GM23338 (cell line): ENCODE data around the gene P4HA3. TPM values are rescaled to one million over a fixed set of nuclear protein-coding genes. Genes with fewer than 3 reads are reported as not detected.

Experiments
- ATAC-seq: fragments of 200-7000 bp; cut with Tn5 transposase; 3 replicates; pipeline ENCODE4 v1.9.1; 2020
- DNase-seq: peaks from one replicate; pipeline ENCODE4 v3.0.0-alpha.2; 2015; ENCODE audit warnings: low spot score
- H2AFZ ChIP-seq: fragments of 200-600 bp; sonication (generic); 2 replicates; pipeline ENCODE4 v1.8.0; 2016; ENCODE audit warnings: antibody characterized with exemption, mild to moderate bottlenecking, moderate library complexity
- H3F3A ChIP-seq: fragments of 200-600 bp; sonication (generic); replicated peaks from 2 replicates; pipeline ENCODE4 v1.8.0; 2017; ENCODE audit warnings: antibody characterized with exemption, mixed run types, low read depth
- H3K27ac ChIP-seq: fragments of 200-600 bp; sonication (generic); 2 replicates; pipeline ENCODE4 v1.6.1; 2016; ENCODE audit warnings: low read depth
- H3K27me3 ChIP-seq: fragments of 200-600 bp; sonication (generic); 2 replicates; pipeline ENCODE4 v1.8.0; 2016; ENCODE audit warnings: mild to moderate bottlenecking, mixed run types, moderate library complexity; ENCODE audit not compliant: insufficient read depth
- H3K36me3 ChIP-seq: fragments of 200-600 bp; sonication (generic); 2 replicates; pipeline ENCODE4 v1.8.0; 2016; ENCODE audit warnings: mild to moderate bottlenecking; ENCODE audit not compliant: insufficient read depth
- H3K4me1 ChIP-seq: fragments of 200-600 bp; sonication (generic); 2 replicates; pipeline ENCODE4 v1.8.0; 2016; ENCODE audit warnings: mild to moderate bottlenecking, moderate library complexity; ENCODE audit not compliant: insufficient read depth
- H3K4me2 ChIP-seq: fragments of 200-600 bp; sonication (generic); 2 replicates; pipeline ENCODE4 v1.7.1; 2017; ENCODE audit warnings: mixed run types
- H3K4me3 ChIP-seq: fragments of 200-600 bp; sonication (generic); 2 replicates; pipeline ENCODE4 v1.6.1; 2016; ENCODE audit warnings: mixed run types
- H3K79me2 ChIP-seq: fragments of 200-600 bp; sonication (generic); replicated peaks from 2 replicates; pipeline ENCODE4 v1.8.0; 2017; ENCODE audit warnings: mild to moderate bottlenecking; ENCODE audit not compliant: insufficient read depth
- H3K9me2 ChIP-seq: fragments of 200-600 bp; sonication (generic); 2 replicates; pipeline ENCODE4 v1.8.0; 2017; ENCODE audit not compliant: insufficient read depth
- H4K20me1 ChIP-seq: fragments of 200-600 bp; sonication (generic); replicated peaks from 2 replicates; pipeline ENCODE4 v1.8.0; 2017; ENCODE audit warnings: mild to moderate bottlenecking; ENCODE audit not compliant: insufficient read depth
- H3K27ac Mint-ChIP-seq: 2 replicates; pipeline ENCODE4 v1.8.0; 2020; ENCODE audit warnings: inconsistent platforms, mild to moderate bottlenecking, moderate library complexity, mixed read lengths
- H3K27me3 Mint-ChIP-seq: 3 replicates; pipeline ENCODE4 v1.8.0; 2022; ENCODE audit warnings: low read depth, mild to moderate bottlenecking, moderate library complexity, mixed read lengths, inconsistent platforms; ENCODE audit not compliant: insufficient read depth, poor library complexity
- H3K36me3 Mint-ChIP-seq: 3 replicates; pipeline ENCODE4 v1.8.0; 2021; ENCODE audit warnings: low read depth, mild to moderate bottlenecking, inconsistent platforms, moderate library complexity, mixed read lengths
- H3K4me1 Mint-ChIP-seq: 3 replicates; pipeline ENCODE4 v1.8.0; 2020; ENCODE audit warnings: mild to moderate bottlenecking, inconsistent platforms, mixed read lengths
- H3K4me3 Mint-ChIP-seq: 3 replicates; pipeline ENCODE4 v1.8.0; 2021; ENCODE audit warnings: moderate library complexity, mild to moderate bottlenecking, inconsistent platforms, mixed read lengths
- H3K9me3 Mint-ChIP-seq: 3 replicates; pipeline ENCODE4 v1.8.0; 2020; ENCODE audit warnings: moderate library complexity, mild to moderate bottlenecking, inconsistent platforms, mixed read lengths
- CREB1 ChIP-seq: fragments of 250-450 bp; sonication (Bioruptor Pico); IDR thresholded peaks from 2 replicates; pipeline ENCODE4 v1.5.0; 2020; ENCODE audit warnings: low read depth, mild to moderate bottlenecking, moderate library complexity
- EZH2 ChIP-seq: fragments of 200-600 bp; sonication (generic); IDR thresholded peaks from one replicate; pipeline ENCODE4 v1.8.0; 2017; ENCODE audit warnings: antibody characterized with exemption, mild to moderate bottlenecking, low read depth; ENCODE audit not compliant: unreplicated experiment
- EZH2phosphoT487 ChIP-seq: fragments of 200-600 bp; sonication (generic); IDR thresholded peaks from one replicate; pipeline ENCODE4 v1.8.1; 2018; ENCODE audit warnings: antibody characterized with exemption; ENCODE audit not compliant: unreplicated experiment
- JUNB ChIP-seq: IDR thresholded peaks from one replicate; pipeline ENCODE4 v1.6.1; 2016; ENCODE audit warnings: antibody characterized with exemption; ENCODE audit not compliant: unreplicated experiment
- NANOG ChIP-seq: IDR thresholded peaks from 2 replicates; pipeline ENCODE4 v1.6.1; 2016; ENCODE audit warnings: antibody characterized with exemption, borderline replicate concordance
- POLR2AphosphoS5 ChIP-seq: IDR thresholded peaks from 2 replicates; pipeline ENCODE4 v1.6.1; 2016; ENCODE audit warnings: antibody characterized with exemption, low read depth
- STAT1 ChIP-seq: IDR thresholded peaks from one replicate; pipeline ENCODE4 v1.6.1; 2016; ENCODE audit warnings: antibody characterized with exemption; ENCODE audit not compliant: unreplicated experiment
- ZNF114 ChIP-seq: fragments of 250-450 bp; sonication (Bioruptor Pico); IDR thresholded peaks from 2 replicates; pipeline ENCODE4 v1.5.0; 2020; ENCODE audit warnings: mild to moderate bottlenecking, moderate library complexity
- ZNF331 ChIP-seq: fragments of 250-450 bp; sonication (Bioruptor Pico); IDR thresholded peaks from 2 replicates; pipeline ENCODE4 v1.5.0; 2020; ENCODE audit warnings: low read depth, mild to moderate bottlenecking, moderate library complexity
- polyA plus RNA-seq: library from polyadenylated mRNA; unstranded; fragments of >200 nt; fragmentation: Nextera tagmentation; extraction: Ambion mirVana; gene quantifications from 2 replicates; pipeline ENCODE4 v1.2.1, GENCODE V29; 2016
- total RNA-seq: library from RNA; depleted of rRNA; stranded (reverse); fragments of >200 nt; shearing (Covaris generic); gene quantifications from 2 replicates; pipeline ENCODE4 v1.2.3, GENCODE V29; 2014
- TF ChIP-seq, protein P1 (sequence below), 2 experiments: fragments of 200-600 bp in 1 of 2; sonication (generic) in 1 of 2; conservative IDR thresholded peaks; 2 replicates each; pipeline versions ENCODE4 v1.5.1 to v1.6.1; 2016 to 2017; ENCODE audit warnings: antibody characterized with exemption in 2 of 2, low read depth in 2 of 2, mild to moderate bottlenecking in 2 of 2, moderate library complexity in 1 of 2
- TF ChIP-seq, protein P2 (sequence below): fragments of 250-450 bp; sonication (Bioruptor Pico); IDR thresholded peaks from 2 replicates; pipeline ENCODE4 v1.5.0; 2020; ENCODE audit warnings: mild to moderate bottlenecking, moderate library complexity
- TF ChIP-seq, protein P3 (sequence below): IDR thresholded peaks from 2 replicates; pipeline ENCODE4 v1.6.1; 2016; ENCODE audit warnings: antibody characterized with exemption
- TF ChIP-seq, protein P4 (sequence below): IDR thresholded peaks from one replicate; pipeline ENCODE4 v1.6.1; 2018; ENCODE audit warnings: antibody characterized with exemption; ENCODE audit not compliant: unreplicated experiment

The P4HA3 gene
- total and polyA plus RNA-seq, 2 experiments from 2014 or later, result 0.08 TPM; not detected in 1

DNA sequence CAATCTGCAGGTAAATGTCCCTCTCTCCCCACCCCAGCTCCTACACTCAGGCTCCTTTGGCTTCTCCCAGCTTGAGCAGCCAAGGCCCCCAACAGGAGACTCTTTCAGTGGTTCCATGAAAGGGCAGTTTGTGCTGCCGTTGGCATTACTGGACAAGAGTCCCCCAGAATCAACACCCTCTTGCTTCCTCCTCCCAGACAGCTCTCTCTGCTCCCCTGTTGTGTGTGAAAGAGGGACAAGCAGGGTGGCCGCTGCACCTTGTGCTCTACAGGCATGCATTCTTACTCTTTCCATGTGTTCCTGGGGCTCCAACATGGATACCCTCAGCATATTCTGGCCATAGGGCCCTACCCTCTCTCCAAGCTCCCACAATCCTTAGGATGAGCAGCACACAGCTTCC is 48.7 kb downstream of the P4HA3 start:
- H3K36me3 Mint-ChIP-seq, result no peaks in the 10 kb centered on the region
- TF ChIP-seq EZH2 (no peak), CREB1 (CRISPR knock-in tag) (no peak), POLR2AphosphoS5 (no peak), NANOG (no peak), EZH2phosphoT487 (no peak), ZNF331 (no peak), JUNB (no peak), ZNF114 (CRISPR knock-in tag) (no peak), STAT1 (no peak)
- TF ChIP-seq, protein P1, sequence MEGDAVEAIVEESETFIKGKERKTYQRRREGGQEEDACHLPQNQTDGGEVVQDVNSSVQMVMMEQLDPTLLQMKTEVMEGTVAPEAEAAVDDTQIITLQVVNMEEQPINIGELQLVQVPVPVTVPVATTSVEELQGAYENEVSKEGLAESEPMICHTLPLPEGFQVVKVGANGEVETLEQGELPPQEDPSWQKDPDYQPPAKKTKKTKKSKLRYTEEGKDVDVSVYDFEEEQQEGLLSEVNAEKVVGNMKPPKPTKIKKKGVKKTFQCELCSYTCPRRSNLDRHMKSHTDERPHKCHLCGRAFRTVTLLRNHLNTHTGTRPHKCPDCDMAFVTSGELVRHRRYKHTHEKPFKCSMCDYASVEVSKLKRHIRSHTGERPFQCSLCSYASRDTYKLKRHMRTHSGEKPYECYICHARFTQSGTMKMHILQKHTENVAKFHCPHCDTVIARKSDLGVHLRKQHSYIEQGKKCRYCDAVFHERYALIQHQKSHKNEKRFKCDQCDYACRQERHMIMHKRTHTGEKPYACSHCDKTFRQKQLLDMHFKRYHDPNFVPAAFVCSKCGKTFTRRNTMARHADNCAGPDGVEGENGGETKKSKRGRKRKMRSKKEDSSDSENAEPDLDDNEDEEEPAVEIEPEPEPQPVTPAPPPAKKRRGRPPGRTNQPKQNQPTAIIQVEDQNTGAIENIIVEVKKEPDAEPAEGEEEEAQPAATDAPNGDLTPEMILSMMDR (conservative IDR thresholded peaks at IDR 0.05; ENCODE audit: low read depth in 2 of 2), result no peak
- TF ChIP-seq, protein P2, sequence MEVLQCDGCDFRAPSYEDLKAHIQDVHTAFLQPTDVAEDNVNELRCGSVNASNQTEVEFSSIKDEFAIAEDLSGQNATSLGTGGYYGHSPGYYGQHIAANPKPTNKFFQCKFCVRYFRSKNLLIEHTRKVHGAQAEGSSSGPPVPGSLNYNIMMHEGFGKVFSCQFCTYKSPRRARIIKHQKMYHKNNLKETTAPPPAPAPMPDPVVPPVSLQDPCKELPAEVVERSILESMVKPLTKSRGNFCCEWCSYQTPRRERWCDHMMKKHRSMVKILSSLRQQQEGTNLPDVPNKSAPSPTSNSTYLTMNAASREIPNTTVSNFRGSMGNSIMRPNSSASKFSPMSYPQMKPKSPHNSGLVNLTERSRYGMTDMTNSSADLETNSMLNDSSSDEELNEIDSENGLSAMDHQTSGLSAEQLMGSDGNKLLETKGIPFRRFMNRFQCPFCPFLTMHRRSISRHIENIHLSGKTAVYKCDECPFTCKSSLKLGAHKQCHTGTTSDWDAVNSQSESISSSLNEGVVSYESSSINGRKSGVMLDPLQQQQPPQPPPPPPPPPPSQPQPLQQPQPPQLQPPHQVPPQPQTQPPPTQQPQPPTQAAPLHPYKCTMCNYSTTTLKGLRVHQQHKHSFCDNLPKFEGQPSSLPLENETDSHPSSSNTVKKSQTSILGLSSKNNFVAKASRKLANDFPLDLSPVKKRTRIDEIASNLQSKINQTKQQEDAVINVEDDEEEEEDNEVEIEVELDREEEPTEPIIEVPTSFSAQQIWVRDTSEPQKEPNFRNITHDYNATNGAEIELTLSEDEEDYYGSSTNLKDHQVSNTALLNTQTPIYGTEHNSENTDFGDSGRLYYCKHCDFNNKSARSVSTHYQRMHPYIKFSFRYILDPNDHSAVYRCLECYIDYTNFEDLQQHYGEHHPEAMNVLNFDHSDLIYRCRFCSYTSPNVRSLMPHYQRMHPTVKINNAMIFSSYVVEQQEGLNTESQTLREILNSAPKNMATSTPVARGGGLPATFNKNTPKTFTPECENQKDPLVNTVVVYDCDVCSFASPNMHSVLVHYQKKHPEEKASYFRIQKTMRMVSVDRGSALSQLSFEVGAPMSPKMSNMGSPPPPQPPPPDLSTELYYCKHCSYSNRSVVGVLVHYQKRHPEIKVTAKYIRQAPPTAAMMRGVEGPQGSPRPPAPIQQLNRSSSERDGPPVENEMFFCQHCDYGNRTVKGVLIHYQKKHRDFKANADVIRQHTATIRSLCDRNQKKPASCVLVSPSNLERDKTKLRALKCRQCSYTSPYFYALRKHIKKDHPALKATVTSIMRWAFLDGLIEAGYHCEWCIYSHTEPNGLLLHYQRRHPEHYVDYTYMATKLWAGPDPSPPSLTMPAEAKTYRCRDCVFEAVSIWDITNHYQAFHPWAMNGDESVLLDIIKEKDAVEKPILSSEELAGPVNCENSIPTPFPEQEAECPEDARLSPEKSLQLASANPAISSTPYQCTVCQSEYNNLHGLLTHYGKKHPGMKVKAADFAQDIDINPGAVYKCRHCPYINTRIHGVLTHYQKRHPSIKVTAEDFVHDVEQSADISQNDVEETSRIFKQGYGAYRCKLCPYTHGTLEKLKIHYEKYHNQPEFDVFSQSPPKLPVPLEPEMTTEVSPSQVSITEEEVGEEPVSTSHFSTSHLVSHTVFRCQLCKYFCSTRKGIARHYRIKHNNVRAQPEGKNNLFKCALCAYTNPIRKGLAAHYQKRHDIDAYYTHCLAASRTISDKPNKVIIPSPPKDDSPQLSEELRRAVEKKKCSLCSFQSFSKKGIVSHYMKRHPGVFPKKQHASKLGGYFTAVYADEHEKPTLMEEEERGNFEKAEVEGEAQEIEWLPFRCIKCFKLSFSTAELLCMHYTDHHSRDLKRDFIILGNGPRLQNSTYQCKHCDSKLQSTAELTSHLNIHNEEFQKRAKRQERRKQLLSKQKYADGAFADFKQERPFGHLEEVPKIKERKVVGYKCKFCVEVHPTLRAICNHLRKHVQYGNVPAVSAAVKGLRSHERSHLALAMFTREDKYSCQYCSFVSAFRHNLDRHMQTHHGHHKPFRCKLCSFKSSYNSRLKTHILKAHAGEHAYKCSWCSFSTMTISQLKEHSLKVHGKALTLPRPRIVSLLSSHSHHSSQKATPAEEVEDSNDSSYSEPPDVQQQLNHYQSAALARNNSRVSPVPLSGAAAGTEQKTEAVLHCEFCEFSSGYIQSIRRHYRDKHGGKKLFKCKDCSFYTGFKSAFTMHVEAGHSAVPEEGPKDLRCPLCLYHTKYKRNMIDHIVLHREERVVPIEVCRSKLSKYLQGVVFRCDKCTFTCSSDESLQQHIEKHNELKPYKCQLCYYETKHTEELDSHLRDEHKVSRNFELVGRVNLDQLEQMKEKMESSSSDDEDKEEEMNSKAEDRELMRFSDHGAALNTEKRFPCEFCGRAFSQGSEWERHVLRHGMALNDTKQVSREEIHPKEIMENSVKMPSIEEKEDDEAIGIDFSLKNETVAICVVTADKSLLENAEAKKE (CRISPR knock-in tag), result no peak
- TF ChIP-seq, protein P3, sequence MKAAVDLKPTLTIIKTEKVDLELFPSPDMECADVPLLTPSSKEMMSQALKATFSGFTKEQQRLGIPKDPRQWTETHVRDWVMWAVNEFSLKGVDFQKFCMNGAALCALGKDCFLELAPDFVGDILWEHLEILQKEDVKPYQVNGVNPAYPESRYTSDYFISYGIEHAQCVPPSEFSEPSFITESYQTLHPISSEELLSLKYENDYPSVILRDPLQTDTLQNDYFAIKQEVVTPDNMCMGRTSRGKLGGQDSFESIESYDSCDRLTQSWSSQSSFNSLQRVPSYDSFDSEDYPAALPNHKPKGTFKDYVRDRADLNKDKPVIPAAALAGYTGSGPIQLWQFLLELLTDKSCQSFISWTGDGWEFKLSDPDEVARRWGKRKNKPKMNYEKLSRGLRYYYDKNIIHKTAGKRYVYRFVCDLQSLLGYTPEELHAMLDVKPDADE, result no peak
- TF ChIP-seq, protein P4, sequence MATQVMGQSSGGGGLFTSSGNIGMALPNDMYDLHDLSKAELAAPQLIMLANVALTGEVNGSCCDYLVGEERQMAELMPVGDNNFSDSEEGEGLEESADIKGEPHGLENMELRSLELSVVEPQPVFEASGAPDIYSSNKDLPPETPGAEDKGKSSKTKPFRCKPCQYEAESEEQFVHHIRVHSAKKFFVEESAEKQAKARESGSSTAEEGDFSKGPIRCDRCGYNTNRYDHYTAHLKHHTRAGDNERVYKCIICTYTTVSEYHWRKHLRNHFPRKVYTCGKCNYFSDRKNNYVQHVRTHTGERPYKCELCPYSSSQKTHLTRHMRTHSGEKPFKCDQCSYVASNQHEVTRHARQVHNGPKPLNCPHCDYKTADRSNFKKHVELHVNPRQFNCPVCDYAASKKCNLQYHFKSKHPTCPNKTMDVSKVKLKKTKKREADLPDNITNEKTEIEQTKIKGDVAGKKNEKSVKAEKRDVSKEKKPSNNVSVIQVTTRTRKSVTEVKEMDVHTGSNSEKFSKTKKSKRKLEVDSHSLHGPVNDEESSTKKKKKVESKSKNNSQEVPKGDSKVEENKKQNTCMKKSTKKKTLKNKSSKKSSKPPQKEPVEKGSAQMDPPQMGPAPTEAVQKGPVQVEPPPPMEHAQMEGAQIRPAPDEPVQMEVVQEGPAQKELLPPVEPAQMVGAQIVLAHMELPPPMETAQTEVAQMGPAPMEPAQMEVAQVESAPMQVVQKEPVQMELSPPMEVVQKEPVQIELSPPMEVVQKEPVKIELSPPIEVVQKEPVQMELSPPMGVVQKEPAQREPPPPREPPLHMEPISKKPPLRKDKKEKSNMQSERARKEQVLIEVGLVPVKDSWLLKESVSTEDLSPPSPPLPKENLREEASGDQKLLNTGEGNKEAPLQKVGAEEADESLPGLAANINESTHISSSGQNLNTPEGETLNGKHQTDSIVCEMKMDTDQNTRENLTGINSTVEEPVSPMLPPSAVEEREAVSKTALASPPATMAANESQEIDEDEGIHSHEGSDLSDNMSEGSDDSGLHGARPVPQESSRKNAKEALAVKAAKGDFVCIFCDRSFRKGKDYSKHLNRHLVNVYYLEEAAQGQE, result no peak
- Histone ChIP-seq H3K79me2 (no peaks in the 10 kb centered on the region), H3K4me2 (no peak overlapping the region), H3K27me3 (no peaks in the 10 kb centered on the region), H3K9me2 (no peaks in the 10 kb centered on the region), H3K4me3 (no peak overlapping the region), H2AFZ (no peak overlapping the region), H3F3A (no peaks in the 10 kb centered on the region), H3K4me1 (no peaks in the 10 kb centered on the region), H4K20me1 (no peaks in the 10 kb centered on the region), H3K36me3 (no peaks in the 10 kb centered on the region), H3K27ac (no peak overlapping the region)
- DNase-seq, result no peak
- H3K27me3 Mint-ChIP-seq, result peaks cover 5% of the 10 kb centered on the region
- no peak overlapping the region for H3K4me3 Mint-ChIP-seq
- peaks cover 9% of the 10 kb centered on the region; the same call in 1 of the 3 replicates for H3K9me3 Mint-ChIP-seq
- no peak overlapping the region for H3K27ac Mint-ChIP-seq
- no peaks in the 10 kb centered on the region for H3K4me1 Mint-ChIP-seq
- ATAC-seq, result no peak
